ENCODE results near the gene LOC128125822.

Gene LOC128125822

GRCh38 chr6:63589952-63590411 lies 17.7 kb downstream of the LOC128125822 start:
- H3K27ac ChIP-seq = peak overlapping the region in 2 of 3 donors; percentile 32 to 47
- WGBS (ENCODE audit: insufficient coverage, low coverage, low lambda C conversion rate, missing lambda C conversion rate) = 24% methylated on average over 2 of the region's 2 CpGs
- H3K4me3 ChIP-seq = no peak overlapping the region
- peaks cover 0 to 5% (median 0%) of the 10 kb centered on the region in 4 donors for H3K4me1 ChIP-seq
- no peak for DNase-seq
- no peak for TF ChIP-seq POLR2A (IDR thresholded peaks at IDR 0.05)
- TF ChIP-seq, protein P1, sequence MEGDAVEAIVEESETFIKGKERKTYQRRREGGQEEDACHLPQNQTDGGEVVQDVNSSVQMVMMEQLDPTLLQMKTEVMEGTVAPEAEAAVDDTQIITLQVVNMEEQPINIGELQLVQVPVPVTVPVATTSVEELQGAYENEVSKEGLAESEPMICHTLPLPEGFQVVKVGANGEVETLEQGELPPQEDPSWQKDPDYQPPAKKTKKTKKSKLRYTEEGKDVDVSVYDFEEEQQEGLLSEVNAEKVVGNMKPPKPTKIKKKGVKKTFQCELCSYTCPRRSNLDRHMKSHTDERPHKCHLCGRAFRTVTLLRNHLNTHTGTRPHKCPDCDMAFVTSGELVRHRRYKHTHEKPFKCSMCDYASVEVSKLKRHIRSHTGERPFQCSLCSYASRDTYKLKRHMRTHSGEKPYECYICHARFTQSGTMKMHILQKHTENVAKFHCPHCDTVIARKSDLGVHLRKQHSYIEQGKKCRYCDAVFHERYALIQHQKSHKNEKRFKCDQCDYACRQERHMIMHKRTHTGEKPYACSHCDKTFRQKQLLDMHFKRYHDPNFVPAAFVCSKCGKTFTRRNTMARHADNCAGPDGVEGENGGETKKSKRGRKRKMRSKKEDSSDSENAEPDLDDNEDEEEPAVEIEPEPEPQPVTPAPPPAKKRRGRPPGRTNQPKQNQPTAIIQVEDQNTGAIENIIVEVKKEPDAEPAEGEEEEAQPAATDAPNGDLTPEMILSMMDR (IDR thresholded peaks at IDR 0.05) = no peak
- intact Hi-C loops (cut with DNase I) = loop anchor here in 1 of 2 donors (10.0 kb wide), 1 partner anchor 175 kb away; no protein-coding TSS in a partner anchor
- no peaks in the 10 kb centered on the region for H3K9me3 ChIP-seq
- no peaks in the 10 kb centered on the region for H3K36me3 ChIP-seq
- H3K27me3 ChIP-seq = no peaks in the 10 kb centered on the region
- peak; percentile 54 to 75 (median 64) for ATAC-seq

- ATAC-seq = no peak
- 87% methylated on average over 4 of the region's 7 CpGs for WGBS (ENCODE audit: insufficient coverage, low coverage, low lambda C conversion rate, missing lambda C conversion rate)
- intact Hi-C loops (cut with DNase I) = loop anchor here in 1 of 2 donors (10.0 kb wide), 1 partner anchor 172 kb away; no protein-coding TSS in a partner anchor
Observed at GRCh38 chr6:63592886-63593285, 20.6 kb downstream of the LOC128125822 start.

DNA sequence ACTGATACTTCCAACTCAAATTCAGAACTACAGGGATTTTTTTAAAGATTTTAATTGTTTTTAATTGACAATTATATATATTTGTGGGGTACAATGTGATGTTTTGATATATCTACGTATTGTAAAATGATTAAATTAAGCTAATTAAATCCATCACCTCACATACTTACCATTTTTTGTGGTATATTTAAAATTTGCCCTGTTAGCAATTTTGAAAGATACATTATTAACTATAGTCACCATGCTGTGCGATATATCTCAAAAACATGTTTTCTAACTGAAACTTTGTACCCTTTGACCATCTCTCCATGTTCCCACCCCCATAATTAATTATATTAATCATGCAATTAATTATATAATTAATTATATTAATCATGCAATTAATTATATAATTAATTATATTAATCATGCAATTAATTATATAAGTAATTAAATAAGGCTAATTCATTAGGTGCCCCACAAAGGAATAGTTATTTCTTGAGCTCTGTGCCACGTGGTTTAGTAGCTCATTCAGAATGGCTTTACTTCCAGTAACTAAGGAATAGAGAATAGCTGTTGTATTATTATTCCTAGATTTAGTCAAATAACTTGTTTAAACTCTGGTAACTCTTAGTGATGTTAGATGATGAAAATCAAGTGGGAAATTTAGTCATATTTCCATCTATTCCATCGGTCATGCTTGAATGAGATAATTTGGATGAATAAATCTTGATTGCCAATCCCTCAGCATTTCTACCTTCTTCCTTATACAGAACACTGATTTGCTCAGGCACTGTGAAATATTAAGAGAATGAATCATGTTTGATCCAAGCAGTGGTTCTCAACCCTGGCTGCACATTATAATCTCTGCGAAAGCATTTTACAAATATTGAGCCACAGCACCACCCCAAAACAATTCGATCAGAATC lies 25.1 kb downstream of the LOC128125822 start:
- Histone ChIP-seq H3K27ac (peak overlapping the region in 2 of 3 donors; percentile 20 to 26), H3K9me3 (no peaks in the 10 kb centered on the region), H3K4me1 (no peaks in the 10 kb centered on the region), H3K27me3 (no peaks in the 10 kb centered on the region), H3K4me3 (peak overlapping the region in 2 of 3 donors; percentile 51 to 52), H3K36me3 (no peaks in the 10 kb centered on the region)
- DNase-seq (no peak), ATAC-seq (peak; percentile 6 to 40 (median 26))
- intact Hi-C loops (cut with DNase I) = loop anchor here in 1 of 2 donors (10.0 kb wide), 1 partner anchor 167 kb away; no protein-coding TSS in a partner anchor
- WGBS (ENCODE audit: insufficient coverage, low coverage, low lambda C conversion rate, missing lambda C conversion rate) = 39% methylated on average over 6 of the region's 6 CpGs
- TF ChIP-seq, protein P1 (IDR thresholded peaks at IDR 0.05) = no peak
- no peak for TF ChIP-seq POLR2A (IDR thresholded peaks at IDR 0.05)

More at GRCh38 chr6:63592886-63593285, 20.6 kb downstream of the LOC128125822 start:
- DNase-seq = no peak
- Histone ChIP-seq H3K9me3 (no peaks in the 10 kb centered on the region), H3K4me3 (no peak overlapping the region), H3K36me3 (no peaks in the 10 kb centered on the region), H3K27me3 (no peaks in the 10 kb centered on the region), H3K27ac (no peak overlapping the region), H3K4me1 (peaks cover 0 to 5% (median 0%) of the 10 kb centered on the region in 4 donors)
- TF ChIP-seq POLR2A (IDR thresholded peaks at IDR 0.05) = no peak
- TF ChIP-seq, protein P1 (IDR thresholded peaks at IDR 0.05) = no peak

- no peaks in the 10 kb centered on the region for H3K9me3 ChIP-seq
- ATAC-seq (peak; percentile 99 to 100 (median 99)), DNase-seq (peak; percentile 71 to 83 (median 79))
- no peaks in the 10 kb centered on the region for H3K36me3 ChIP-seq
- TF ChIP-seq POLR2A (IDR thresholded peaks at IDR 0.05) = no peak
- TF ChIP-seq, protein P1 (IDR thresholded peaks at IDR 0.05) = peak; percentile 85 to 89 (median 88)
- peak overlapping the region in 2 of 3 donors; percentile 20 to 26 for H3K27ac ChIP-seq
- intact Hi-C loops (cut with DNase I) = loop anchor here in 1 of 2 donors (10.0 kb wide), 1 partner anchor 166 kb away; no protein-coding TSS in a partner anchor
- H3K27me3 ChIP-seq = no peaks in the 10 kb centered on the region
- 4% methylated on average over 21 of the region's 23 CpGs for WGBS (ENCODE audit: insufficient coverage, low coverage, low lambda C conversion rate, missing lambda C conversion rate)
- peak overlapping the region; percentile 41 to 52 (median 51) for H3K4me3 ChIP-seq
- H3K4me1 ChIP-seq = no peaks in the 10 kb centered on the region
Observed at GRCh38 chr6:63598049-63599036, 26.1 kb downstream of the LOC128125822 start.

Data from right lobe of liver (tissue), 6 donors.